COLO668 (cell line): ENCODE results near the gene MARF1.
"Not testable (repeated sequence)": the region's sequence is repeated elsewhere in the genome, so short reads cannot be mapped to it uniquely, and the experiment has no call there.

Experiments used
- DNase-seq: peaks from one replicate; lab custom pipeline; 2025; ENCODE audit not compliant: unreplicated experiment; lab: John Stamatoyannopoulos, UW

MARF1 gene

GRCh38 chr16:15652293-15653001, 9.5 kb upstream of the MARF1 start:
- DNase-seq: no peak

GRCh38 chr16:15650698-15651171, 7.8 kb upstream of the MARF1 start:
- DNase-seq: peak; percentile 8

- peak; percentile 92 for DNase-seq
Observed at GRCh38 chr16:15650019-15650697, 7.2 kb upstream of the MARF1 start, which contains the start of gene NDE1. TSS of gene NDE1 (plus strand) at chr16:15650245. CDS start at chr16:15664779, 14,534 bp downstream.

GRCh38 chr16:15649727-15650018, 6.7 kb upstream of the MARF1 start:
- DNase-seq: no peak

- not testable (repeated sequence) for DNase-seq
Observed at GRCh38 chr16:15649311-15649710, 6.4 kb upstream of the MARF1 start.

- DNase-seq: no peak
Observed at GRCh38 chr16:15648135-15648730, 5.3 kb upstream of the MARF1 start.

- DNase-seq: no peak
Observed at GRCh38 chr16:15647294-15648014, 4.5 kb upstream of the MARF1 start.

GRCh38 chr16:15646557-15647293, 3.8 kb upstream of the MARF1 start:
- DNase-seq: not testable (repeated sequence)

- peak; percentile 5 for DNase-seq
Observed at GRCh38 chr16:15644962-15645465, 2.1 kb upstream of the MARF1 start.

- peak; percentile 20 for DNase-seq
Observed at GRCh38 chr16:15644267-15644961, 1.5 kb upstream of the MARF1 start.

GRCh38 chr16:15643946-15644250, 944 bp upstream of the MARF1 start:
- no peak for DNase-seq

- peak; percentile 75 for DNase-seq
Observed at GRCh38 chr16:15642557-15643047, 352 bp downstream of the MARF1 start.

- DNase-seq: peak; percentile 3
Observed at GRCh38 chr16:15641753-15642556, 999 bp downstream of the MARF1 start.

GRCh38 chr16:15640966-15641365, 2.0 kb downstream of the MARF1 start:
- no peak for DNase-seq

- no peak for DNase-seq
Observed at GRCh38 chr16:15639061-15639568, 3.8 kb downstream of the MARF1 start.

GRCh38 chr16:15636392-15636873, 6.5 kb downstream of the MARF1 start:
- no peak for DNase-seq

- no peak for DNase-seq
Observed at GRCh38 chr16:15635926-15636325, 7.0 kb downstream of the MARF1 start.

GRCh38 chr16:15631730-15632409, 11.1 kb downstream of the MARF1 start:
- DNase-seq: no peak
